Measurements from ENCODE around the gene DTNB.
A peak's percentile ranks its signal among the peaks of the same experiment; 100 is the strongest.
"Not testable (repeated sequence)": the region's sequence is repeated elsewhere in the genome, so short reads cannot be mapped to it uniquely, and the experiment has no call there.

DTNB gene

DNA sequence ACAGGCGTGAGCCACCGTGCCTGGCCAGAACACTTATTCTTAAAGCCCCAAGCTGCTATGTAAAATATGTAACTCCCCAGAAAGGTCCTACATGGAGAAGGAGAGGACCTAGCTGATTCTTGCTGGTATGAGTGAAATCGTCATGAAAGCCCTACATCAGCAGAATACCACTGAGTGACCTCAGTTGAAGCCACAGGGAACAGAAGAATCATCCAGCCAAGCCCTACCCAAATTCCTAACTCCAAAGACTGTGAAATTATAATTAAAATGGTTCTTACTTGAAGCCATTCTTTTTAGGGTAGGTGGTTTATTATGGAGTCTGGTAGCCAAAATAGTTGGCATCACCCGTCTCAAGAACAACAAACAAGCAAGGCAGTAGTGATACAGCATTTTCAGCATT lies 4.5 kb upstream of the DTNB start:
- no peak for DNase-seq

DNA sequence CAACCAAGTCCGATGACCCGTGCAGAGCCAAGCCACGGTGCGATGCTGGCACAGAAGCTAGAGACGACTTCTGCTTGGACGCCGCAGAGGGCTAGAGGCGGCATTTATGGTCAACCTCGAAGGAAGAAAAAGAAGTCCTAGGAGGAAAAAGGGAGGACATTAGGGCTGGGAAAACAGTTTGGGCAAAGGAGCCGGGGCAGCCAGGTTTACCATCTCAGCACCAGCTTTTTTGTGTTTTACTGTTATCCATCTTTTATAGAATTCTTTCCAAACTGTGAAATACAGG lies 643 bp upstream of the DTNB start:
- DNase-seq: no peak

DNA sequence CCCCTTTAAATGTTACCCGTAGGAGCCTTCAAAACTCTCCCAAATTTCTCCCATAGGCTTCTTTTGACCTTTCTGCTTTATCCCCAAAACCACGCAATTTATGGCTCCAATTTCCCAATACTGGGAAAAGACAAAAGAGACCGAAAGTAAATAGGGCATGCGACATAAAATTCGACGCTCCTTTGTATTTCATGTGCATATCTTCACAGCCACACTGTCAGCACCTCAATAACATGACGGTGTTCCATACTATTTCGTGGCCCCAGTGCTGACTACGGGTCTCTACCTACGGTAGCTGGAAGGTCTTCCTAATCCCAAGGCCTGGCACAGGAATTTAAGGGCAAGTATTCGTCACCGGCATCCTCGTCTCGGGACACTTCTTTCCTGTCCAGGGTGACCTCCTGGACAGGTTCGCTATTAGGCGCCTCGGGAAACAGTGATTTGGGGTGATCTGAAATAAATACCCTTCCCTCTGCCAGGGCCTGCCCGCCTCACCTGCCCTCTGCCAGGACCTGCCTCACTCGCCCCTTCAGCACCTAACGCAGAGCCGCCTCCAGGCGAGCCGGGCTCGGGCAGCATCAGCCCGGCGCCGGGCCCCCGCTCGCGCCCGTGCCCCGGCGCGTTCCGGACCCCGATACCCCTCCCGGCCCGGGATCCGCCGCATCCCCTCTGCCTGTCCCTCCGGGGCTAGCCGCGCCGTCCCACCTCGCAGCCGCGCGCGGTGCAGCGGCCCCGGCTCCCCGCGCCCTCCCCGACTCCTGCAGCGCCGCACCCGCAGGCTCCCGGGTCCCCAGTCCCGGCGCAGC lies 680 bp downstream of the DTNB start:
- peak; percentile 77 for DNase-seq

DNA sequence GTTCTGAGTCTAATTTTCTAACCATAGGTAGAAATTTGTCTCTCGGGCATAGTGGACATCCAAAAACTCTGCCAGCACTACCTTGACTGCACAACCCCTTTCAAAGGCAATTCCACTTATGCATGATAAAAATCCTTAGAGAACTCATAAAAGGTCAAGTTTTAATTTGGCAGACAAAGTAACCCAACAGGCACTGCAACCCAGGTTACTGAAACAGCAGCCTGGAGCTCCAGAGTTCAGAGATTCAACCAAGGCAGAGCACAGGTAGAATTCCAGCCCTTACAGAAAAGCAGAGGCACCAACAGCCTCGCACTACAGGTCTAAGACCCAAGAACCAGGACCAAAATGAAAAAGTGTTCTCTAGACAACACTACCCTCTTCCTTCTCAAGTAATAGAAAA lies 1.8 kb downstream of the DTNB start:
- DNase-seq: no peak

DNA sequence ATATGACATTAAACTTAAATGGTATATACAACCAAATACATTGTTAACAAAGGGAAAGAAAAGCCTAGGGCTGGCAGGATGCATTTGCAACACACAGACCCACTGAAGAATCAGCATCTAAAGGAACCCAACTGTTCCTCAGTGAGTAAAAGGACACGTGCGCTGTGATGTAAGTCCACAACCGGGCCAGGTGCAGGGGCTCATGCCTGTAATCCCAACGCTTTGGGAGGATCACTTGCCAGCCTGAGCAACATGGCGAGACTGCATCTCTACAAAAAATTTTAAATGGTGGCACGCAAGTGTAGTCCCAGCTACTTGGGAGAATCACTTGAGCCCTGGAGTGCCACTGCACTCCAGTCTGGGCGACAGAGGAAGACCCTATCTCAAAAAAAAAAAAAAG lies 3.9 kb downstream of the DTNB start:
- DNase-seq: no peak

DNA sequence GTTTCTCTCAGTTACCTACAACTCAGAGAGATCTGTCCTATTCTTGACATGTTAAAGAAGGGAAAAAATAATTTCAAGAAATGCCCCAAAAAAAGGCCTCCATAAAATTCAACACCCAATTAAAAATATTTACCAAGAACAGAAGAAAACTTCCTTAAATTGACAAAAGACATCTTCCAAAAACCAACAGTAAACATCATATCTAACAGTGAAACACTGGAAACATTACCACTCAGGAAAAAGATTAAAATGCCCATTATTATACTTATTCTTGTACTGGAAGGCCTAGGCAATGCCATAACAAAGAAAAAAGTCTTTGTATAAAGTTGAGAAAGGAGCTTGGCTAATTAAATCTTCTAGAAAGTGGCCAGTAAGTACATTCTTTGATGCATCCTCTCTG lies 7.2 kb downstream of the DTNB start:
- no peak for DNase-seq

DNA sequence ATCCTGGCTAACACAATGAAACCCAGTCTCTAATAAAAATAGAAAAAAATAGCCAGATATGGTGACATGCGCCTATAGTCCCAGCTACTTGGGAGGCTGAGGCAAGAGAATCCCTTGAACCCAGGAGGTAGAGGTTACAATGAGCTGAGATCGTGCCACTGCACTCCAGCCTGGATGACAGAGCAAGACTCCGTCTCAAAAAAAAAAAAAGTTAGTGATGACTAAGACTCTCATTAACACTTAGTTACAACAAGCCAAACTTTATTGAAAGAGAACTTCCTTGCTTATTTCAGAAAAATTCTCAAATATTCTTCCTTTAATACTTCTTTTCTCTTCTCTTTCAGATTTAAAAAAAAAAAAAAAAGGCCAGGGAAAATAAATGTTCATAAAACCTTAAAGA lies 7.9 kb downstream of the DTNB start:
- DNase-seq: not testable (repeated sequence)

DNA sequence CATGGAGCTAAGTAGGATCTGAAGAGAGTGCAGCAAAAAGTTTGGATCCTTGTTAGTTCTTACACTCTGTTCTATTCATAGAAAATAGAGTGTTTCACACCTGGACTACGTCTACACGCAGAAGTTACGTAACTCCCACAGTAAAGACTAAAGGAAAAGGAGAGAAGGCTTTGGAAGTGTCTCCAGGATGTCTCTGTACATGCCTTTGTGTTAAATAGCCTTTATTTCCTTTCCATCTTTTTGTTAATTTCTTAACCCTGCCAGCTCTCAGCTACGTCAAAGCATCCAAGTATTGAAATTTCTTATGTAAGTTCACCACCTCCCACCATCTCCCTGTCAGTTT lies 8.4 kb downstream of the DTNB start:
- DNase-seq: no peak

DNA sequence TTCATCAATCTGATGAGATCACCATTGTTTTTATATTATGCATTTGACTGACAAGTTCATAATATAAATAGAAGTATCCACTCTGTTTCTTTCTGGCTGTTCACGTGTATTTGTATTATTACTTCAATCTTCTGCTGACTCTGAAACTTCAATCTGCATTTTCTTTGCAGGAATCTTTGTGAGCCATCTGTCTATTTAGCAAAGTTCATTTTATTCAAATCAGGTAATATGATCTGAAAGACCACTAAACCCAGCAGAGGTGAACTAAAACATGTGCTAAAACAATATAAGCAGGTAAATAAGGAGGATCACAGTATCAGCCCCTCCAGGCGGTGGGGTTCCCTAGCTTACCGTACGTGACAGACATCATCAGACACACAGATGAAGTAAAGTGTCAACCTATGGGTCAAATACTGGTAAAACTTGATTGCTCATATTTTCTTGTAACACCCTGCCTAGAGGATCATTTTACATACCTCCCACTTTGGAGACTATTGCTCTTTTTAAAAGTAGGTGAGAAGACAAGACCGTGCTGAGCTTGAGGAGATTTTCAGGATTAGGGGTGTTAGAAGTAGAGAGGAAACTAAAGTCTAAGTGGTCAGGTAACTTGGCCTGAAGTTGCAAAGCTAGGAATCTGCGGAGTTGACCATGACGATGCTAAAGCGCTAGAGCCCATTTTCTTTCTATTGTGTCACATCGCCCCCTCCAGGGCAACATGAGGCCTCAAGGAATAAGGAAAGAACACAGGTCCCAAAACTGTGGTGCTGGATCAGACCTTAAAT lies 9.0 kb downstream of the DTNB start:
- DNase-seq: peak; percentile 22

DNA sequence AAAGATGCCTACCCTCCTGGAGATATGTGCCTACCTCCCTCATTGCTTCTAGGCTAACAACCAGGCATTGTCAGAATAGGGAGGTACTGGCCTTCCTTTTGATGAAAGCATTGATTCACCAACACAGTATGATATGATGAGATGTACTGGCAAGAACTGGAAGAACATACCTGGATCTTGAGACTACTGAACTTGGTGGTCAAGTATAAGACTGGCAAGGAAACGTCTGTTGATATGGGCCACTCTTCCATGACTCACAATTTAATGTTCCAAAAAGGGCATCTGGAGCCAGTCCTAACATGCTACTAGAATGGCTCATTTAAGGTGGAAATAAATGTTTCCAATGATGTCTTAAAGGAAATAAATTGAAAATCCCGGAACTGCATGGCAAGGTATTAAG lies 18.1 kb downstream of the DTNB start:
- DNase-seq: no peak

DNA sequence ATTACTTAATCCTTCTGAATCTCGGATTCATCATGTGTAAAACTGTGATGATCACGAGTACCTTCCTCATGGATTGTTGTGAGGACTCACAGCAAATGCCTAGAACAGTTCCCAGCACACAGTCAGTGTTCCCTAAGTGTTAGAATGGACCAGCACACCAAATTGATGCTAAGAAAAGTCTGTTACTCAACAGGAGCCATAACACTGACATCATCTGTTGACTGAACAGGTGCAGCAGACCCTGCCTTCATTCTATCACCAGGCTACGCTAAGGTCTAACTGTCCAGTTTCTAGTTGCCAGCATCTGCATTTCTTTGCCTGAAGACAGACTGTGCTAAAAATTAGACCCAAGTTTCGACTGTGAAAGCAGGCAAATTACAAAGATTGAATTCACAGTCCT lies 18.6 kb downstream of the DTNB start:
- DNase-seq: no peak

DNA sequence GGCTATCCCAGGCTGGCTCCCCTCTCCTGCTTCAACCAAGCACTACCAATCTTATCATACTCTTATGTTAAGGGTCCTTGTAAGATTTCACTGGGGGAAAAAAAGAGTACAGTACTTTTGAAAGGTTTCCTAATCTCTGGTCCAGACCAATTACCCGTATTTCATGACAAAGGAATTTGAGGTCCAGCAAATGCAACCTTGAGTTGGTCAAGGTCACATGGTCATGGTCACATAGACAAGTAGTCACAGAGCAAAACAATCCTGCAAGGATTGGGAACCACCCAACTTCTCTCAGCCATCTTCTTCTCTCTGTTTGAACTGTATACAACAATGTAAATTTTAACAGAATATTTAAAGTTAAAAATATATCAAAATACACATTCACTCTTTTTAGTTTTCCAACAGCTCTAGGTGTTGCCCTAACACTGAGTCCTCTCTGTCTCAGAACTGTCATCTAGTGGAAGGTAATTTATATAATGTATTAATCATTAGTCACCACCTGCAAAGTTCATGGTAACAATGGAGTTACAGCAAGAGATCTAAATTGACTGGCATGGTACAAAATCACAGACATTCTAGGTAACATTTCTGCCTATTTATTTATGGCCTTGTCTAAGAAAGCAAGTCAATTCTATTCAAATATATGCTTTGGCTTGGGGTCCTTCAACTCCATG lies 21.5 kb downstream of the DTNB start:
- no peak for DNase-seq

DNA sequence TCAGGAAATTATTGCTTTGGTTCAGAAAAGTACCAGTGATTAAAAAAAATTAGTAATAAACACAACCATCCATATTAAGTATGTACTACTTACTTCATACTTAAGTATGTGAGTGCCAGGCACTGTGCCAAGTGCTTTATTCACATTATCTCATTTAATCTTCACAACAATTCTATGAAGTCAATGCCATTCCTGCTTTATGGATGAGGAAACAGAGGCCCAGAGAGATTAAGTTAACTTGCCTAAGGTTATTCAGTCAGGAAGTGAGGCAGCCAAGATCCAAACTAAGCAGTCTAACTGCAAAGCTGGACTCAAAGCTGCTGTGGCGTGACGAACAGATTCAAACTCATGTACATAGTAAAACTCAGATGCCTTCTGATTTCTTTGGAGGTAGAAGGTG lies 22.3 kb downstream of the DTNB start:
- no peak for DNase-seq

DNA sequence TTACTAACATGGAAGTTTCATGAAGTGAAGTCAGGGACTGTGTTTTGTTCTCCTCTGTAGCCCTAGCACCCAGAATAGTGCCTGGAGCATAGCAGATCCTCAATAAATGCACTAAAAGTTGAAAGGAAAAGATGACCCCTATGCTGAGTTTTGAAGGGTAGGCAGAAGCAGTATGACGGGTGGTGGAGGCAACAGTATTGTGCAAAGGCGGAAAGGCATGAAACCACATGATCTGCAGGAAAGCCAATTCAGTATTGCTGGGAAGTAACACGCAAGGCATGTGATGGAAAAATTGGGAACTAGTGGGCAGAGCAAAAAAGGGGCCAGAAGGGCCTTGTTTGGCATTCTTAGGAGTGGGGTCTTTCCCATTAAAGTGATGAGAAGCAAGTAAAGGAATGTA lies 23.1 kb downstream of the DTNB start:
- DNase-seq: no peak

DNA sequence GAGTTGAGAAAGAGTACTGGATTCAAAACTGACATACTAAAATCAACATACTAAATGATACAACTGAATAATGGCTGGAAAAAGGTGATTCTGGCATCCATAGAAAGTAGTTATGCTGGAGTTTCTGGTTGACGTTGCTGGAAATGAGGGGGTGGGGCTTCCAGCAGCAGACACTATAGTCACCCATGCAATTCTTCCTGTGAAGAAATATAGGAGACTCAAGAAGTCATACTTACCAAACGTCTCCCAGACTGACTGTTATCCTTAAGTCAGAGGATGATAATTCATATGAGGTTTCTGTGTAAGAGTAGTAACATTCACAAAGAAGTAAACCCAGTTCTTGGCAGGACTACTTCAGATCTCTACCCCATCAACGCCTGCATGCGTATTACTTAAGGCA lies 23.6 kb downstream of the DTNB start:
- DNase-seq: no peak

DNA sequence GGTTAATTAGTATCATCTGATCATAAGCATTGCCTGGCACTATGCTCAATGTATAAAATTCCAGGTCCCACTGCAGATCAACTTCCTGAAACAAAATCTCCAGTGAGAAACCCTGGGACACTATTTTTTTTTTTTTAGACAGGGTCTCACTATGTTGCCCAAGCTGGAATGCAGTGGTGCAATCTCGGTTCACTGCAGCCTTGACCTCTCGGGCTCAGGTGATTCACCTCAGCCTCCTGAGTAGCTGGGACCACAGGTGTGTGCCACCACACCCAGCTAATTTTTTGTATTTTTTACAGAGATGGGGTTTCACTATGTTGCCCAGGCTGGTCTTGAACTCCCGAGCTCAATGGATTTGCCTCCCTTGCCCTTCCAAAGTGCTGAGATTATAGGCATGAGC lies 31.1 kb downstream of the DTNB start:
- DNase-seq: no peak

DNA sequence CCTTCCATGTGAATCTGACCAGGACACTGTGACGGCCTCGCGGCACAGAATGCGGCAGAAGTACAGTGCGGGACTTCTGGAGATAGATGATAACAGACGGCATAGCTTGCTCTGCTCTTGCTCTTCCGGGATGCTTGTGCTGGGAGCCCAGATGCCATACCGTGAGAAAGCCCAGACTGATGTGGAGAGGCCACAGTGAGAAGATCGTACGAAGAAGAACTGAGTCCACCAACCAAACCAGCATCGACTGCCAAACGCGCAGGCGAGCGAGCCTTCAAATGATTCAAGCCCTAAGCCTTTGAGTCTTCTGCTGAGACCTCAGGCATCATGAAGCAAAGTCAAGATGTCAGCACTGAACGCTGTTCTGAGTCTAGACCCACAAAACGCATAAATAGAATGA lies 33.7 kb downstream of the DTNB start:
- DNase-seq: no peak

DNA sequence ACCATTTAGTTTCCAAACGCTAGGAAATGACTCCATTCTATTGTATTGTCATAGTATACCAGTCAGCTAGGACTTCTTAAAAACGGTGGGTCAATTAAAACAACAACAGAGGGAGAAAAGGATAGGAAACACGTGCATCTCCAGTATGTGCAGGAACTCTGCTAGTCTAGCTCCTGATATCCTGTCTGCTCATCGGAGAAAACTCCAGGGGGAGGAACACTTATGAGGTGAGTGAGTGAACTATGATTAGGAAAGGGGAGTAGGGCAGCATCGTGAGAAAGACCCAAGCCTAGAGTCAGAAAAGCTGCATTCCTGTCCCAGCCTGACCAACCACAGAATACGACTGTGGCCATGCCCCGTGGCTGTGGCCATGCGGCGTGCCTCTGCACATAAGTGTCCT lies 34.2 kb downstream of the DTNB start:
- no peak for DNase-seq

DNA sequence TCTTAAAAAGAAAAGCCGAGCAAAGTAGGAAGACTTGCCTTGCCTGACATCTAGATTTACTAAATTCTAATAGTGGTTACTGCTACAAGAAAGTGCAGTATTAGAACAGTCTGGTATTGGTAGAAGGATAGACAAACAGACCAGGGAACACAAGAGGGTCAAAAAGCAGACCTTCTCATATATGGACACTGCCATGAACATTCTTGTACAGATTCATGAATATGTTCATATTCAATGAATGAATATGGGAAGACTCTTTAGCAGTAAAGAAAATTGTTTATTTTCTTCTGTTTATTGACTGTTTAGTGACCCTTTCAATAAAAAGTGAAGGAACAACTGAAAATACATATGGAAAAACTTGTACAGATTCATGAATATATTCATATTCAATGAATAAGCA lies 37.6 kb downstream of the DTNB start:
- DNase-seq: no peak

DNA sequence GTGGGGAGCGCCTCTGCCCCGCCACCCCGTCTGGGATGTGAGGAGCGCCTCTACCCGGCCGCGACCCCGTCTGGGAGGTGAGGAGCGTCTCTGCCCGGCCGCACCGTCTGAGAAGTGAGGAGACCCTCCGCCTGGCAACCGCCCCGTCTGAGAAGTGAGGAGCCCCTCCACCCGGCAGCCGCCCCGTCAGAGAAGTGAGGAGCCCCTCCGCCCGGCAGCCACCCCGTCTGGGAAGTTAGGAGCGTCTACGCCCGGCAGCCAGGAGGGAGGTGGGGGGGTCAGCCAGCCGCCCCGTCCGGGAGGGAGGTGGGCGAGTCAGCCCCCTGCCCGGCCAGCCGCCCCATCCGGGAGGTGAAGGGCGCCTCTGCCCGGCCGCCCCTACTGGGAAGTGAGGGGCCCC lies 39.6 kb downstream of the DTNB start:
- not testable (repeated sequence) for DNase-seq

DNA sequence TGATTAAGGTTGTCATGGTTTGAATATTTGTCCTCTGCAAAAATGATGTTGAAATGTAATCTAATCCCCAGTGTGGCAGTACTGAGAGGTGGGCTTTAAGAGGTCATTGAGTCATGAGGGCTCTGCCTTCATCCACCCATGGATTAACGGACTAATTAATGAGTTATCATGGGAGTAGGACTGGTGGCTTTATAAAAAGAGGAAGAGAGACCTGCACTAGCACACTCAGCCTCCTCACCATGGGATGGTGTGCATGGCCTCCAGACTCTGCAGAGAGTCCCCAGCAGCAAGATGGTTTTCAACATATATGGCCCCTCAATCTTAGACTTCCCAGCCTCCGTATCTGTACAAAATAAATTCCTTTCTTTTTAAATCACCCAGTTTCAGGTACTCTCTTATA lies 41.0 kb downstream of the DTNB start:
- no peak for DNase-seq

DNA sequence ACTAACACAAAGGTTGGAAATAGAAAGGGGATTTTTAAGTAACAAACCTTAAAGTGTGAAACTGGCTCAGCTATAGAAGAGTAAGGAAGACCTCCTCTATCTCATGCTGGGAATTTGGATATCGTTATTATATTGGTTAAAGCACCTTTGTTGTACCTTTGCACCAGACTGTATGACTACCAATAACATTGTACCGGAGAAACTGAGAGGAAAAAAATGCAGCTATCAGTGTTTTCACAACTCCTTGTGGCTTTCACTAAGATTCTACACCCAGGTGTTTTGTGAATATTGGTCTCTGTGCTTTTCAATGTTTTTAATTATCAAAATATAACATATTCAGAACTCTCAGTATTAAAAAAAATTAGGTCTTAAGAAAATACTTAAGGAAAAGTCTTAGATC lies 48.7 kb downstream of the DTNB start:
- DNase-seq: no peak

DNA sequence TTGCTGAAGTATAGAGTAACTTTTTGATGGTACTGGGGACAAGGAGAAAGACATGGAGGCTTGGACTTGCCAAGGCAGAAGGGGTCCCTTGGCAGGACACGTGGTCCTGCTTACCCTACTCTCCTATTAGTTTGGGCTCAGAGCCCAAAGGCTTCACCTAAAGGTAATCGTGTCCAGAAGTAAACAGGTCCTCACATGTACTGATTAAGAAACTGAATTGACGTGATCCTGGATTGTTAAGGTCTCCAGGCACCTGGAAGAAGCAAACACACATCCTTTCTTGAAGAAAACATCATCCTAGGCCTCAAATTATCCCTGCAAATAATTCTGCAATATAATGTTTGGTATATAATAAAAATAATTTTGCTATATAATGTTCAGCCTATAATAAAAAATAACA lies 50.0 kb downstream of the DTNB start:
- DNase-seq: no peak

DNA sequence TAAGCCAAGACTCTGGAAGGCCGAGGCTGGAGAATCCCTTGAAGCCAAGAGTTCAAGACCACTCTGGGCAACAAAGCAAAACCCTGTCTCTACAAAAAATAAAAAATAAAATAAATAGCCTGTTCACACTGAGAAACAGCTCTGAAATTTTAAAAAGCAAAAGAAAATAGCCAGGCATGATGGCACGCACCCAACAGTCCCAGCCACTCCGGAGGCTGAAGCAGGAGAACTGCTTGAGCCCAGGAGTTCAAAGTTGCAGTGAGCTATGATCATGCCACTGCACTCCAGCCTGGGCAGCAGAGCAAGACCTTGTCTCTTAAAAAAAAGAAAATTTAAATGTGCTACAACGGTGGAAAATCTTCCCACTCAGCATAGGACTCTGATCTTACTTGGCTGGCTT lies 52.7 kb downstream of the DTNB start:
- DNase-seq: no peak

DNA sequence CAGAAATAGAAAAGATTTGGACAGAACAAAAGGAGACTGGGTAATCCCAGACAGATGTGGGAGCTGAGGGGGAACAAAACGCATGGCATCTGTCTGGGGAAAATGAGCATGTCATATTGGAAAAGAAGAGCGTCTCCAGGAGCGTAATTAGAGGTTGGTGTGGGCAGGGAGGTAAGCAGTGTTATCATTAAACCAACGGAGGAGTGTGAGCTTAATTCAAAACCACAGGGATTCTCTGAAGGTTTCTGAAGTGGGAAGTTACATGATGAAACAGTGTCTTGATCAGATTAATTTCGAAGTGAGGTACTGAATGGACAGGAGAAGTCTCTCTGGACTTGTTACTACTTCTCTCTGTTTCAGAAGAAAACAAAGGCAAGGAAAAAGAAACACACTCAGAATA lies 53.3 kb downstream of the DTNB start:
- no peak for DNase-seq
